Mesothelial cell of epicardium (in vitro differentiated cells): ENCODE measurements around the gene CRHR2. TPM values are rescaled to one million over a fixed set of nuclear protein-coding genes. Genes with fewer than 3 reads are reported as not detected.

Experiments
- DNase-seq, 2 experiments: peaks; one replicate each; pipeline ENCODE4 v3.0.0; 2021; ENCODE audit warnings: low spot score in 2 of 2; ENCODE audit not compliant: unreplicated experiment in 2 of 2
- H3K27ac Mint-ChIP-seq: 2 replicates; pipeline ENCODE4 v1.8.0; 2021; ENCODE audit warnings: mixed read lengths
- H3K27me3 Mint-ChIP-seq: 2 replicates; pipeline ENCODE4 v1.8.0; 2021; ENCODE audit warnings: low read depth, mixed read lengths
- H3K36me3 Mint-ChIP-seq: 2 replicates; pipeline ENCODE4 v1.8.0; 2021; ENCODE audit warnings: mixed read lengths
- H3K4me1 Mint-ChIP-seq: 2 replicates; pipeline ENCODE4 v1.8.0; 2021; ENCODE audit warnings: mixed read lengths
- H3K4me3 Mint-ChIP-seq: 2 replicates; pipeline ENCODE4 v1.8.0; 2021; ENCODE audit warnings: mild to moderate bottlenecking, moderate library complexity, mixed read lengths
- H3K9me3 Mint-ChIP-seq: 2 replicates; pipeline ENCODE4 v1.8.0; 2021; ENCODE audit warnings: mixed read lengths
- total RNA-seq: library from RNA; stranded (reverse); gene quantifications from 3 replicates; pipeline ENCODE4 v1.2.1, GENCODE V29; 2021
- TF ChIP-seq, protein P1 (sequence below): fragments of 200-600 bp; sonication (generic); IDR thresholded peaks from one replicate; pipeline ENCODE4 v1.5.0; 2021; ENCODE audit warnings: antibody characterized with exemption; ENCODE audit not compliant: unreplicated experiment

The CRHR2 gene
- total RNA-seq, 1 donor from 2014 or later = not detected

DNA sequence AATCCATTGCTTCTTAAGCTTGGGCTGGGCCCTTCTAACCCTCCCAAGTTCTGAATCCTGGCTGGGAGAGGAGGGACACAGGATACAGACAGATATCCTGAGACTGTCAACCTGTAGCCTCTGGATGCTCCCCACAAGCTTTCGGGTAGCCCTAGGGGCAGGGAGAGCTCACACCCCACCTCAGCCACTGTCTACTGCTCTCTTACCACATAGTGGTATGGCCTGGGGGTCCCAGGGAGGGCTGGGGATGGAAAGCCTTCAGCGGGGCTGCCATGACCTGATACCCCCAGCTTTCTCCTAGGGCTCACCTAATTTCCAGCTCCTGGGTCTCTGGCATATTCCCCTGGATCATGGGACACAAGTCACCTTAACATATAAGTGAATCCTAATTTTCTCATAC is 25.1 kb downstream of the CRHR2 start:
- Mint-ChIP-seq H3K36me3 (peaks cover 4% of the 10 kb centered on the region), H3K4me1 (peaks cover 5% of the 10 kb centered on the region), H3K9me3 (no peaks in the 10 kb centered on the region), H3K4me3 (no peak overlapping the region), H3K27ac (no peak overlapping the region), H3K27me3 (peaks cover 2% of the 10 kb centered on the region)
- no peak for DNase-seq
- TF ChIP-seq, protein P1, sequence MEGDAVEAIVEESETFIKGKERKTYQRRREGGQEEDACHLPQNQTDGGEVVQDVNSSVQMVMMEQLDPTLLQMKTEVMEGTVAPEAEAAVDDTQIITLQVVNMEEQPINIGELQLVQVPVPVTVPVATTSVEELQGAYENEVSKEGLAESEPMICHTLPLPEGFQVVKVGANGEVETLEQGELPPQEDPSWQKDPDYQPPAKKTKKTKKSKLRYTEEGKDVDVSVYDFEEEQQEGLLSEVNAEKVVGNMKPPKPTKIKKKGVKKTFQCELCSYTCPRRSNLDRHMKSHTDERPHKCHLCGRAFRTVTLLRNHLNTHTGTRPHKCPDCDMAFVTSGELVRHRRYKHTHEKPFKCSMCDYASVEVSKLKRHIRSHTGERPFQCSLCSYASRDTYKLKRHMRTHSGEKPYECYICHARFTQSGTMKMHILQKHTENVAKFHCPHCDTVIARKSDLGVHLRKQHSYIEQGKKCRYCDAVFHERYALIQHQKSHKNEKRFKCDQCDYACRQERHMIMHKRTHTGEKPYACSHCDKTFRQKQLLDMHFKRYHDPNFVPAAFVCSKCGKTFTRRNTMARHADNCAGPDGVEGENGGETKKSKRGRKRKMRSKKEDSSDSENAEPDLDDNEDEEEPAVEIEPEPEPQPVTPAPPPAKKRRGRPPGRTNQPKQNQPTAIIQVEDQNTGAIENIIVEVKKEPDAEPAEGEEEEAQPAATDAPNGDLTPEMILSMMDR = no peak

DNA sequence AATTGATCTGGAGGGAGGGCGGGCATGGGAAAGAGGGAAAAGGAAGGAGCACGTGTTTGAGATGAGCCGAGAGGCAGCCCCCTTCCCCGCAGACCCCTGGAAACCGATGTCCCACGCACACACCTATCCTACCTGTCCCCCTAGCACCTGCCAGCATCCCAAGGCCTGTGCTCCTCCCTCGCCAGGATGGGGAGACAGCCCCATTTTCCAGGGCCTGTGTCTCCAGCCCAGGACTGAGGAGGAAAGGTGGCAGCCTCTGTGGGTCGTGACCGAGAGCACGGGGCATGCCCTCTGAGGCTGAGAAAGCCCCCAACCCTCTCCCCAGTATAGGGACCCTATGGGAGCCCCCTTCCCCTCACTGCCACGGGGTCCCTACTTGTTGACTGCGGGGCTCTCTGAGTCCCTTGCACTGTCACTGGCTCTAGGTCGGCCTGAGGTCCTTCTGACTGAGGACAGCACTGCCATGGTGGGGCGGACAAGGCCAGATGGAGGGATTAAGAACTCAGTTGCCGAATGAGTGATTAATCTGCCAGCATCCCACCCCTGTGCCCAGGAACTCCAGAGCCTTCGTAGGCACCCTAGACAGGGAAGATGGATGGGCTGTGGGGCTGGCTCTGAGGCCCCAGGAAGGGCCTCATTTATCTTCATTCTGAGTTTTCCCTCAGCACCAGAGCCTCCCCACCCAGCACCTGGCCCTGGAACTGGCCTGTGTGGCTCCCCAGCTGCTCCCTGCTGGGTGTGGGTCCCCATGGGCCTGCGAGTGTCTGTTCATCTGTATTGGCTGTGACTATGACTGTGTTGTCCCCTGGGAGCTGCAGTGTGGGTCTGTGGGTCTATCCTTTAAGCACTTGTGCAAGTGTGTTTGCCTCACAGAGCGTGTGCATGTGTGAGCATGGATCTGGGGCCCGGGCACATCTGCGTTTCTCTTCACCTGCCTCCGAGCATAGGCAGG is 26.0 kb downstream of the CRHR2 start:
- TF ChIP-seq, protein P1 = no peak
- Mint-ChIP-seq H3K4me1 (peaks cover 5% of the 10 kb centered on the region), H3K27me3 (no peaks in the 10 kb centered on the region), H3K36me3 (peaks cover 4% of the 10 kb centered on the region), H3K4me3 (no peak overlapping the region), H3K9me3 (no peaks in the 10 kb centered on the region), H3K27ac (no peak overlapping the region)
- DNase-seq = no peak

DNA sequence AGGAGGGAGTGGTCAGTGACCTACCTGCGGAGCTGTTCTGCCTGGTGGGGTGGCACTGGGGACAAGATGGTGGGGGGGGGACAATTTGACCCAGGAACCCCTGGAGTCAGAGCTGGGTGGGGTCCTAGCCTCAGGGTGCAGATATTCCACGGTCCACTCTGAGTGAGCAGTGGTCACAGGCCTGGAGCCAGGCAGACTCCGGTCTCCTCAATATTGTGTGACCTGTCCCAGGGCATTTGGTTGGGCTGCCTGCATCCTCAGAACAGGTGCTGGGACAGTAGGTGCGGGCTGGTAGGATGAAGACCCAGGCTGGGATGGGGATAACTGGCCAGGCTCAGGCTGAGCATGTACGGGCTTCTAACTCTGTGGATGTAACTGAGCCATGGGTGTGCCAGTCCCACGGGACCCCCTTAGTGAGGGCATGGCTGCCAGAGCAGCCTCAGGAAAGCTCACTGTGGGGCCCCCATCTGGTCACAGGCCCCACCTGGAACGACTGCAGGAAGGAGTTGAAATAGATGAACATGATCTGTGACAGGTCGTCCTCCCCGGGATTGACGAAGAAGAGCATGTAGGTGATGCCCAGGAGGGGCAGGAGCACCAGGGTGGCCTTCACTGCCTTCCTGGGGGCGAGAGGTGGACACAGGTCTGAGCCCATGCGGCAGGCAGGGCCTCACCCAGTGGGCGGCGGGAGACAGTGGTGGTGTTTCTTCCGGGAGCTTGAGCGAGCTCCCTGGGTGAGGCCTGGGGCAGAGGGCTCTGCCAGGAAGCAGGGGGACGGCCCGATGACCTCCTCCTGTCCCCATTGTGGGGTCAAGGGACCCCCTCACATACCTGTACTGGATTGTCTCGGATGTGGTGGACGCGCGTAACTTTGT is 26.9 kb downstream of the CRHR2 start:
- no peak for DNase-seq
- H3K4me3 Mint-ChIP-seq = no peak overlapping the region
- no peaks in the 10 kb centered on the region for H3K9me3 Mint-ChIP-seq

DNA sequence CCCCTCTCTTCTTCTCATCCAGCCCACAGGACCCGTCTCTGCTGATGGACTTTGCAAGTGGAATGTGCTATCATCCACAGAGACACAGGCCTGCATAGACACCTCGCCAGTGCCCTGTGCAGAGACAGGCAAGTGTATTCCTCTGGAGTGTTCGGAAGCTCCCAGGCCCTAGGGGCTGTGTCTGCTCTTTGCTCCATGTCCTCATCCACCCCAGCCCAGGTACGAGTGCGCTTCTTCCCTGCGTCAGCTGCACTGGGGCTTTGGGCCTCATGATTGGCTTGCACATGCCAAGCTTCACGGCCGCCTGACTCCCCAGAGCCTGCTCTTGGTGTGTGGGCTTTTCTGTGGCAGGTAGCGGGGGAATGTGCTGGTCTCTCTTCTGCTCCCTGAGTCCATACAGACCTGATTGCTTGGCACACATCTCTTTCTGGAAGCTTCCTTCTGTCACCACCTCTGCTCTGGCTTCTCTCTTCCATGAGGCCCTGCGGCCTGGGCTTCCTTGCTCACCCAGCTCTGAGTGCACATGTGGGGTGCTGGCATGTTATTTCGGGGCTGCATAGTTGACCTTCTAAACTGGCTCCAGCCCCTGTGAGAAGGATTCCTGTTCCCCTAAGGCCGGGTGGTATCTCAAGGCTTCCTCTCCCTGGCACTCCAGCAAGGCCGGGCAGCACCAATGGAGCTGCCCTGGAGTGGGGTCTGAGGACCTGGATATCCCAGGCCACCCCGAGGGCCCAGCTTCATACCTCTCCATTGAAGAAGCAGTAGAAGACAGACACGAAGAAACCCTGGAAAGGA is 27.8 kb downstream of the CRHR2 start:
- H3K4me1 Mint-ChIP-seq = peaks cover 5% of the 10 kb centered on the region
- no peaks in the 10 kb centered on the region for H3K9me3 Mint-ChIP-seq
- DNase-seq = no peak
- H3K27ac Mint-ChIP-seq = no peak overlapping the region
- TF ChIP-seq, protein P1 = no peak
- no peaks in the 10 kb centered on the region for H3K27me3 Mint-ChIP-seq
- H3K4me3 Mint-ChIP-seq = no peak overlapping the region
- H3K36me3 Mint-ChIP-seq = peaks cover 4% of the 10 kb centered on the region

More for the DNA sequence above, 26.9 kb downstream of the CRHR2 start:
- H3K27me3 Mint-ChIP-seq = no peaks in the 10 kb centered on the region
- peaks cover 5% of the 10 kb centered on the region for H3K4me1 Mint-ChIP-seq
- peaks cover 4% of the 10 kb centered on the region for H3K36me3 Mint-ChIP-seq
- no peak overlapping the region for H3K27ac Mint-ChIP-seq
- TF ChIP-seq, protein P1 = no peak
